Renal cortex interstitium (tissue), 11 donors: Measurements from ENCODE around the gene MIPOL1. TPM values are rescaled to one million over a fixed set of nuclear protein-coding genes. Genes with fewer than 3 reads are reported as not detected.
"Not testable (repeated sequence)": the region's sequence is repeated elsewhere in the genome, so short reads cannot be mapped to it uniquely, and the experiment has no call there.

Source experiments
- DNase-seq, 11 donors: peaks; one replicate each; pipeline ENCODE4 v3.0.0-alpha.2; 2013; ENCODE audit warnings: low read depth in 9 of 11, low spot score in 4 of 11; ENCODE audit errors: extremely low read depth in 1 of 11
- polyA plus RNA-seq, 3 donors: library from polyadenylated mRNA; unstranded; fragments of 120-200 nt; gene quantifications; one replicate each; pipeline ENCODE4 v1.2.1, GENCODE V29; 2013; ENCODE audit not compliant: insufficient read length in 3 of 3

MIPOL1 gene
- polyA plus RNA-seq, 3 donors, result 8.9 to 13.0 (median 9.8) TPM

GRCh38 chr14:37263656-37264236 is 66.0 kb downstream of the MIPOL1 start:
- DNase-seq, result no peak

GRCh38 chr14:37268788-37269187 is 71.1 kb downstream of the MIPOL1 start:
- no peak for DNase-seq

- no peak for DNase-seq
These were observed 72.9 kb downstream of the MIPOL1 start for GRCh38 chr14:37270629-37271028.

- DNase-seq, result no peak
These were observed 74.8 kb downstream of the MIPOL1 start for GRCh38 chr14:37272569-37272968.

- no peak for DNase-seq
These were observed 76.9 kb downstream of the MIPOL1 start for GRCh38 chr14:37274652-37275051.

- no peak for DNase-seq
These were observed 78.2 kb downstream of the MIPOL1 start for GRCh38 chr14:37275963-37276362.

GRCh38 chr14:37278636-37279538 is 81.2 kb downstream of the MIPOL1 start:
- DNase-seq, result no peak

- no peak for DNase-seq
These were observed 82.1 kb downstream of the MIPOL1 start for GRCh38 chr14:37279818-37280217.

GRCh38 chr14:37284760-37285159 is 87.0 kb downstream of the MIPOL1 start:
- no peak for DNase-seq

GRCh38 chr14:37285220-37285619 is 87.5 kb downstream of the MIPOL1 start:
- DNase-seq, result no peak

GRCh38 chr14:37289688-37290087 is 92.0 kb downstream of the MIPOL1 start:
- DNase-seq, result no peak

GRCh38 chr14:37295262-37295661 is 97.5 kb downstream of the MIPOL1 start:
- DNase-seq, result not testable (repeated sequence)

- DNase-seq, result no peak
These were observed 113.5 kb downstream of the MIPOL1 start for GRCh38 chr14:37311252-37311651.

GRCh38 chr14:37318938-37319337 is 121.2 kb downstream of the MIPOL1 start:
- DNase-seq, result no peak

- DNase-seq, result no peak
These were observed 122.4 kb downstream of the MIPOL1 start for GRCh38 chr14:37320106-37320505.

- DNase-seq, result no peak
These were observed 127.6 kb downstream of the MIPOL1 start for GRCh38 chr14:37325332-37325731.

- no peak for DNase-seq
These were observed 128.7 kb downstream of the MIPOL1 start for GRCh38 chr14:37326434-37326833.

GRCh38 chr14:37327933-37328332 is 130.2 kb downstream of the MIPOL1 start:
- DNase-seq, result not testable (repeated sequence)

GRCh38 chr14:37328673-37329072 is 130.9 kb downstream of the MIPOL1 start:
- DNase-seq, result no peak

- DNase-seq, result no peak
These were observed 131.7 kb downstream of the MIPOL1 start for GRCh38 chr14:37329189-37330001.
